ENCODE results near the gene RNU4-1. TPM values are rescaled to one million over a fixed set of nuclear protein-coding genes. Genes with fewer than 3 reads are reported as not detected.

Gene RNU4-1
- total RNA-seq, 2 experiments from 2014 or later = 1,409 to 2,335 TPM

DNA sequence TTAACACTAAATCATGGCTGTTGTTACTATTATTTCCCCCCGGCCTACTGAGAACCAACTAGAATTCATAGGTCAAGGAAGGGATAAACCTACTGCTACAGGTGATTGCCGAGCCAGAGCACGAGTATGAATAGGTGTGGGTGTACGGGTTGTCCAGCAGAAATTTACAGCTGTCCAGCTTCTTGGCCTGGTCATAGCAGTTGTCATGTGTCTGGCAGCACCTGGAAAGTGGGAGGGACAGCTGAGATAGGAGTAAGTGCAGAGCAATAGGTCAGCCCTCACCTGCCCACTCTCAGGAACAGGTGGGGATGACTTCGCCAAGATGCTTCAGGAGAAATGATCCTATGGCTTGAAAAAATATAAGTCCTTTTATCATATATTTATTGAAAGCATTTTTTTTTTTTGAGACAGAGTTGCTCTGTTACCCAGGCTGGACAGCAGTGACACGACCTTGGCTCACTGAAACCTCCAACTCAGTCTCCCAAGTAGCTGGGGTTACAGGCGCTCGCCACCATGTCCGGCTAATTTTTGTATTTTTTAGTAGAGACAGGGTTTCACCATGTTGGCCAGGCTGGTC is 31.9 kb upstream of the RNU4-1 start:
- ChIA-PET POLR2A (interaction anchor here (3.4 kb wide), 1 partner anchor 33 kb away, joined by 17 read pairs; the partner anchor contains the start of genes RNU4-1 and RNU4-2), CTCF (interaction anchor here (0.5 to 1.6 kb wide), 7 partner anchors 19 to 145 kb away, joined by 3 to 5 read pairs (median 3); no protein-coding TSS in a partner anchor)
- no peaks in the 10 kb centered on the region for H3K36me3 Mint-ChIP-seq (ENCODE audit: low read depth)
- ATAC-seq = no peak
- no peak overlapping the region for H3K4me3 Mint-ChIP-seq
- no peak overlapping the region for H3K27ac Mint-ChIP-seq
- DNase-seq = no peak
- H3K9me3 Mint-ChIP-seq (ENCODE audit: insufficient read depth) = no peaks in the 10 kb centered on the region
- no peaks in the 10 kb centered on the region for H3K27me3 Mint-ChIP-seq (ENCODE audit: low read depth)
- peaks cover 7% of the 10 kb centered on the region for H3K4me1 Mint-ChIP-seq (ENCODE audit: low read depth)

DNA sequence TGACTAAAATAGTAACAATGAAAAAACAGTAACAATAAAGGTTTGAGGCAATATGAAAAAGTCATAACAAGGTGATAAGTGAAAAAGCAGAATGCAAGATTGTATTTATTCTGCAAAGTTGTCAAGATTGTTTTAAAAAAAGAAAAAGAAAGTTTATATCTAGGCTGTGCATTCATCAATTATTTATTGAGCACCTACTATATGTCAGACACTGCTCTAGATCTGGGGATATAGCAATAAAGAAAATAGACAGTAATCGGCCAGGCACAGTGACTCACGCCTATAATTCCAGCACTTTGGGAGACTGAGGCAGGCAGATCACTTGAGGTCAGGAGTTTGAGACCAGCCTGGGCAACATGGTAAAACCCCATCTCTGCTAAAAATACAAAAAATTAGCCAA is 30.7 kb upstream of the RNU4-1 start:
- CTCF ChIA-PET = interaction anchor here (0.5 to 2.0 kb wide), 3 partner anchors 22 to 133 kb away, joined by 3 to 9 read pairs (median 3); partner anchors contain the start of gene SIRT4

DNA sequence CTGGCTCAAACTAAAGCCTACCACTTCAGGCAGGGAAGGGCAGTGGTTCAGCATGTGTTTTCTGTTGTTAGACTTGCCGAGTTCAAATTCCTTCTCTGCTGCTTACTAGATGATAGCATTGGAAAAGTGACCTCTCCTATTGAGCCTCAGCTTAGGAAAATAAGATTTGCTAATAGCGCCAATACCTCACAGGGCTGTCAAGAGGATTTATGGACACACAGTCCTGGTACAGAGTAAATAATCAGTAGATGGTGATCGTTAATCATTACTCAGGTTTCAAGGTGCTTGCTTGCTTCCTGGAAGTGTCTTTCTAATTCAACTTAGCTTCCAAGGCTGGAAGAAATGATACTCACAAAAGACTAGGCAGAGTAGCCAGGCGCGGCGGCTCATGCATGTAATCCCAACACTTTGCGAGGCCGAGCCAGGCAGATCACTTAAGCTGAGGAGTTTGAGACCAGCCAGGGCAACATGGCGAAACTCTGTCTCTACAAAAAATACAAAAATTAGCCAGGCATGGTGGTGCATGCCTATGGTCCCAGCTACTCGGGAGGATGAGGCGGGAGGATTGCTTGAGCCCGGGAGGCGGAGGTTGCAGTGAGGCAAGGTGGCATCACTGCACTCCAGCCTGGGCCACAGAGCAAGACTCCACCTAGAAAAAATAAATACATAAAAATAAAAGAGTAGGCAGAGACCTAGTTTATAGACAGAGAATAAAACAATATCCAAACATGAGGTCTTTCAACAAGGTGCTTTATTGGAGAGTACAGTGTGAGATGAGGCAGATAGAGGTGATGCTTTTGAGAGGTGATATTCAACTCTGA is 28.6 kb upstream of the RNU4-1 start:
- H3K9me3 Mint-ChIP-seq (ENCODE audit: insufficient read depth) = no peaks in the 10 kb centered on the region
- ChIA-PET POLR2A (interaction anchor here (1.3 to 3.4 kb wide), 2 partner anchors 29 to 30 kb away, joined by 5 to 17 read pairs; partner anchors contain the start of genes RNU4-1 and RNU4-2), CTCF (interaction anchor here (0.9 kb wide), 1 partner anchor 18 kb away, joined by 3 read pairs; no protein-coding TSS in a partner anchor)
- no peak overlapping the region for H3K27ac Mint-ChIP-seq
- H3K27me3 Mint-ChIP-seq (ENCODE audit: low read depth) = no peaks in the 10 kb centered on the region
- no peak for ATAC-seq
- H3K36me3 Mint-ChIP-seq (ENCODE audit: low read depth) = no peaks in the 10 kb centered on the region
- no peak overlapping the region for H3K4me3 Mint-ChIP-seq
- H3K4me1 Mint-ChIP-seq (ENCODE audit: low read depth) = peaks cover 20% of the 10 kb centered on the region
- DNase-seq = no peak

More for the DNA sequence above, 30.7 kb upstream of the RNU4-1 start:
- Mint-ChIP-seq H3K27ac (no peak overlapping the region), H3K4me1 (ENCODE audit: low read depth) (peaks cover 7% of the 10 kb centered on the region), H3K9me3 (ENCODE audit: insufficient read depth) (no peaks in the 10 kb centered on the region), H3K4me3 (no peak overlapping the region), H3K36me3 (ENCODE audit: low read depth) (no peaks in the 10 kb centered on the region), H3K27me3 (ENCODE audit: low read depth) (no peaks in the 10 kb centered on the region)
- no peak for DNase-seq
- POLR2A ChIA-PET = interaction anchor here (3.4 kb wide), 1 partner anchor 32 kb away, joined by 17 read pairs; the partner anchor contains the start of genes RNU4-1 and RNU4-2
- no peak for ATAC-seq

DNA sequence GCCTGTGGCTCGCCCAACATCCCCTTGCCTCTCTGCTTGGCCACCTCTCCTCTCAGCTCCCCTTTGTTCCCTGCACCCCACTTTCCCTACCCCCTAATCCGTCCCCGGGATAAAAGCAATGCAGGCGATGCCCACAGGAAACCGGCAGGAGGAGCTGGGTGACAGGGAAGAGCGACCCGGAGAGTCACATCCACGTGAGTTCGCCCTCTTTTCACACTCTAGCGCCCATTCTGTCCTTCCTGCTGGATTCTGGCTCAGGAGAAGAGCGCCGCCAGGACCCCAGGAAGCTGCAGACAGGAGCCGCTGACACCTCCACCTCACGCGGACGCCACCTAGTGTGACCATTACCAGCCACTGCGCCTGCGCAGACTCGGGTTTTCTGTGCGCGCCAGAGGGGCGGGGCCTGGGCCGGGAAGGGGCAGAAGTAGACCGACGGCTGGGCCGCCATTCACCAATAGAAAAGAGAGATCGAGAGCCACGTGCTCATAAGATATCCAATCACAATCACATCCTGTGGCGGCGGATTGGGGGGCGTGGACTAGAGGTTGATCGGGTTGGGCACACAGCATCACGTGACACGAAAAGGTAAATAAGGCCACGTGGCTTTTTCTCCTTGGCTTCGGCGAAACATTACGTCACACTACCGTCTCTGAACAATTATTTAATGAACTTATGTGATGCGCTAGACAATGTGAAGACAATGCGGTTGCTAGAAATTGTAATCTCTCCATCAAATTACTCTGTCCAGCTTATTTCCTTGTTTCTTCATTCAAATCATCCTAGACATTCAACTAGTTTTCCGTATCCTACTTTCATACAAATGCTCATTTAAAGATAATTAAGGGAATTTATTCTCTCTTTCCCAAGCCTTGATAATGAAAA is 24.4 kb upstream of the RNU4-1 start:
- no peaks in the 10 kb centered on the region for H3K9me3 Mint-ChIP-seq (ENCODE audit: insufficient read depth)
- no peaks in the 10 kb centered on the region for H3K27me3 Mint-ChIP-seq (ENCODE audit: low read depth)
- H3K4me3 Mint-ChIP-seq = peak overlapping the region; percentile 83
- H3K36me3 Mint-ChIP-seq (ENCODE audit: low read depth) = no peaks in the 10 kb centered on the region
- H3K4me1 Mint-ChIP-seq (ENCODE audit: low read depth) = peaks cover 13% of the 10 kb centered on the region
- POLR2A ChIA-PET = interaction anchor here (0.8 to 9.3 kb wide), 6 partner anchors 9 to 200 kb away, joined by 3 to 107 read pairs (median 6); partner anchors contain the start of genes RNU4-1, RNU4-2, RPLP0 and SIRT4
- ATAC-seq (peak; percentile 100), DNase-seq (peak; percentile 100)
- CTCF ChIA-PET = interaction anchor here (0.7 to 5.7 kb wide), 9 partner anchors 9 to 381 kb away, joined by 3 to 51 read pairs (median 4); partner anchors contain the start of genes PXN, RNU4-1, RNU4-2 and SIRT4
- H3K27ac Mint-ChIP-seq = peak overlapping the region; percentile 86

DNA sequence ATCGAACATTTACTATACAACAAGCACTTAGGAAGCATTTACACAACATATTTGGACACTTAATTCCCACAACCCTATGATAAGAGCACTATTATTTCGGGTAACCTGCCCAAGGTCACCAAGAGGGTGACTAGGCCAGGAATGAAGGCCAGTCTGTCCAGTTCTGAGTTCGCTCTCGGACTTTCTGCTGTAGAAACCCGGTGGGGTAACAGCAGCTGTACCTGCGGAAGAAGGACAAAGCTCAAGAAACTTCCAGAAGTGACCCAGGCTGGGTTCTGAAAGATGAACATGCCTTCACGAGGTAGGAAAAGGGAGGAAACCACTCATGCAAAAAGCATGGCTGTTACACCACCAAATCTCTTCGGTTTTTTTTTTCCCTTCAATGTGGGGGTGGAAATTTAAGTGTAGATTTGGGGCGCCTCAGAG is 23.8 kb upstream of the RNU4-1 start:
- no peaks in the 10 kb centered on the region for H3K9me3 Mint-ChIP-seq (ENCODE audit: insufficient read depth)
- ChIA-PET POLR2A (interaction anchor here (0.9 to 9.3 kb wide), 4 partner anchors 10 to 25 kb away, joined by 5 to 107 read pairs (median 6); partner anchors contain the start of genes RNU4-1, RNU4-2 and SIRT4), CTCF (interaction anchor here (0.7 to 5.7 kb wide), 8 partner anchors 10 to 382 kb away, joined by 3 to 51 read pairs (median 4); partner anchors contain the start of genes PXN, RNU4-1, RNU4-2 and SIRT4)
- peaks cover 13% of the 10 kb centered on the region for H3K4me1 Mint-ChIP-seq (ENCODE audit: low read depth)
- peak overlapping the region; percentile 83 for H3K4me3 Mint-ChIP-seq
- DNase-seq (no peak), ATAC-seq (no peak)
- no peaks in the 10 kb centered on the region for H3K27me3 Mint-ChIP-seq (ENCODE audit: low read depth)
- no peaks in the 10 kb centered on the region for H3K36me3 Mint-ChIP-seq (ENCODE audit: low read depth)
- H3K27ac Mint-ChIP-seq = peak overlapping the region; percentile 86

DNA sequence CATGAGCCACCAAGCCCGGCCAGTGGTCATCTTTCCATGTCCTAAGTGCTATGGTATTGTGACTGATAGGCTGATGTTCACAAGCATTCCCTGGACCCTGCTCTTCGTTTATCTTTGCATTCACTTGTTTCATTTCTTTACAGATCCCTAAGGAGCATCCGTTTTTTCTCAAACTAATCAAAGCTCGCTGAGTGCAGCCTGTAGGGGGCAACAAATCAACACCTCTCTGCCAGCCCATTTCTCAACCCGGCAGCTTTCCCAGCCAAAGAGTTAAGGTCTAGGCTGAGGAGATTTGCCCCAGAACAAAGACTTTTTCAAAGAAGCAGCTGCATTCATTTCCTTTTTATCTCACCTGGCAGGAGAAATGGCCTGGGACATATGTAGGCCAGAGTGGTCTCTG is 21.2 kb upstream of the RNU4-1 start:
- H3K27me3 Mint-ChIP-seq (ENCODE audit: low read depth) = no peaks in the 10 kb centered on the region
- ChIA-PET CTCF (interaction anchor here (0.8 to 5.7 kb wide), 2 partner anchors 11 to 86 kb away, joined by 3 to 51 read pairs; partner anchors contain the start of gene SIRT4), POLR2A (interaction anchor here (9.3 kb wide), 1 partner anchor 22 kb away, joined by 107 read pairs; the partner anchor contains the start of genes RNU4-1 and RNU4-2)
- no peak overlapping the region for H3K4me3 Mint-ChIP-seq
- H3K36me3 Mint-ChIP-seq (ENCODE audit: low read depth) = no peaks in the 10 kb centered on the region
- peaks cover 13% of the 10 kb centered on the region for H3K4me1 Mint-ChIP-seq (ENCODE audit: low read depth)
- no peak overlapping the region for H3K27ac Mint-ChIP-seq
- ATAC-seq = no peak
- H3K9me3 Mint-ChIP-seq (ENCODE audit: insufficient read depth) = no peaks in the 10 kb centered on the region
- DNase-seq = no peak

DNA sequence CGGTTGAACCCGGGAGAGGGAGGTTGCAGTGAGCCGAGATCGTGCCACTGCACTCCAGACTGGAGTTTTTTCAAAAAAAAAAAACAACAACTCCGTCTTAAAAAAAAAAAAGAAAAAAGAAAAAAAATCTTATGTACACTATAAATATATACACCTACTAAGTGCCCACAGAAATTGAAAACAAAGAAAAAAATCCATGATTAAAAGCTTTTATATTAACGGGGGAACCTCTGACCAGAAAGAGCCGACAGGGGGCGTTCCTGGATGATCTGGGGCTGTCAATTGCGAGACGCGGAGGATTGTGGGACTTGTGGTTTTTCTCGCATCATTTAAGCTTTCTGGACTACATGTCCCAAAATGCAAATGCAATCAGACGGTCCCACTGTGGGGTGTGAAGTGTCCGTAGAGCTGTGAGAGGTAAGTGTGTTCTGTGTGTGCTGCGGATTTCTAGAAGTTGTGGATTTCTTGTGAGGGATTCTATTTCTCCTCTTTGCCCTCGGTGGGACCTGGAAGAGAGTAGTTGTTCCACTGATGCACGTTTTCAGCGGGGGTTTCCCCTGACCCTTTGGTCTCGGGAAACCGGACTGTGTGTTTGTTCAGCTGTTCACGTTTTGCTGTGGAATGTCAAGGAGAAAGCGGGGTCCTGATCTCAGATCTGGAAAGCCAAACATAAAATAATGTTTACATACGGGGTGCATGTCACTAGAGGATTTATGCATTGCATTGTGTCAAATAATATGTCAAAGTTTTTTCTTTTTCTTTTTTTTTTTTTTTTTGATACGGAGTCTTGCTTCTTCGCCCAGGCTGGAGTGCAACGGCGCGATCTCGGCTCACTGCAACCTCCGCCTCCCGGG is 9.2 kb upstream of the RNU4-1 start, which contains the start of gene SIRT4:
TSS of gene SIRT4 (plus strand) at position 360 of the 854 bp plus-strand sequence. CDS start 1,241 bp downstream, outside the sequence.
- Mint-ChIP-seq H3K27ac (peak within 1 kb of the TSS; percentile 78), H3K27me3 (ENCODE audit: low read depth) (no peaks in the 10 kb centered on the region), H3K9me3 (ENCODE audit: insufficient read depth) (no peaks in the 10 kb centered on the region), H3K36me3 (ENCODE audit: low read depth) (peaks cover 1% of the 10 kb centered on the region), H3K4me3 (peak within 1 kb of the TSS; percentile 90), H3K4me1 (ENCODE audit: low read depth) (peaks cover 9% of the 10 kb centered on the region)
- POLR2A ChIA-PET = interaction anchor here (0.6 to 4.4 kb wide), 5 partner anchors 10 to 136 kb away, joined by 4 to 159 read pairs (median 5); partner anchors contain the start of genes COX6A1, RNU4-1, RNU4-2 and RPLP0
- CTCF ChIA-PET = interaction anchor here (0.6 to 3.9 kb wide), 28 partner anchors 8 to 384 kb away, joined by 3 to 54 read pairs (median 3); partner anchors contain the start of genes MLEC, PLA2G1B, RNU4-1 and RNU4-2
- peak; percentile 96 for DNase-seq
- peak; percentile 99 for ATAC-seq

DNA sequence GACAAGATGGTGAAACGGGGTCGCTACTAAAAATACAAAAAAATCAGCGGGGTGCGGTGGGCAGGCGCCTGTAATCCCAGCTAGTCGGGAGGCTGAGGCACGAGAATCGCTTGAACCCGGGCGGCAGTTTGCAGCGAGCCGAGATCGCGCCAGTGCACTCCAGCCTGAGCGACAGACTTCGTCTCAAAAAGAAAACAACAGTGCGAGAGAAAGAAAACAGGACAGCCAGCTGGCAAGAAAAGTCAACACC is 701 bp downstream of the RNU4-1 start:
- H3K4me3 Mint-ChIP-seq = no peak overlapping the region
- H3K9me3 Mint-ChIP-seq (ENCODE audit: insufficient read depth) = no peaks in the 10 kb centered on the region
- no peak for DNase-seq
- H3K27me3 Mint-ChIP-seq (ENCODE audit: low read depth) = no peaks in the 10 kb centered on the region
- CTCF ChIA-PET = interaction anchor here (1.4 to 6.6 kb wide), 8 partner anchors 10 to 176 kb away, joined by 3 to 89 read pairs (median 9); partner anchors contain the start of genes PXN, RPLP0 and SIRT4
- no peak overlapping the region for H3K27ac Mint-ChIP-seq
- POLR2A ChIA-PET = interaction anchor here (0.7 to 5.4 kb wide), 38 partner anchors 8 to 395 kb away, joined by 3 to 329 read pairs (median 13); partner anchors contain the start of genes BICDL1, COQ5, COX6A1 and MLEC
- H3K4me1 Mint-ChIP-seq (ENCODE audit: low read depth) = peaks cover 5% of the 10 kb centered on the region
- peak; percentile 17 for ATAC-seq
- H3K36me3 Mint-ChIP-seq (ENCODE audit: low read depth) = no peaks in the 10 kb centered on the region

DNA sequence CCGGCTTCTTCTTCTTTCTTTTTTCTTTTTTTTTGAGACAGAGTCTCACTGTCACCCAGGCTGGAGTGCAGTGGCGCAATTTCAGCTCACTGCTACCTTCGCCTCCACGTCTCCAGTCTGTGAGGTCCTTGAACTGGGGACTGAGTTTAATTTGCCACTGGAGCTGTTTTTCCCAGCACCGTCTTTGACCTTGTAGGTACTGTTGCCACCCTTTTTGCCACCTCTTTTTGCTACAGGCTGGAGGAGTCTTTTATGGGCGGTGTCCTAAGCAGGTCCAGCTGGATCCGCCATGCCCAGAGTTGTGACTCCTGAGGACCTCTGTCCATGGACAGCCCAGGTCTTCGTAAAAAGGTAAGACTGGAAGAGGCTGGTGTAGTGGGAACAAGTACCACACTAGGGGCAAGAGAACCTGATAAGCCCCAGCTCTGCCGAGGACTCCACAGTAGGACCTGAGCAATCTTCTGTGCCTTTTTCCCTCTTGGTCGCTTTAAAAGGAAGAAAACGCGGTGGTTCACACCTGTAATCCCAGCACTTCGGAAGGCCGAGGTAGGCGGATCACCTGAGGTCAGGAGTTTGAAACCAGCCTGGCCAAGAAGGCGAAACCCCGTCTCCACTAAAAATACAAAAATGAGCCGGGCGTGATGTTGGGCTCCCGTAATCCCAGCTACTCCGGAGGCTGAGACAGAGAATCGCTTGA is 2.3 kb downstream of the RNU4-1 start:
- Mint-ChIP-seq H3K36me3 (ENCODE audit: low read depth) (no peaks in the 10 kb centered on the region), H3K4me1 (ENCODE audit: low read depth) (peaks cover 5% of the 10 kb centered on the region), H3K4me3 (no peak overlapping the region), H3K9me3 (ENCODE audit: insufficient read depth) (no peaks in the 10 kb centered on the region), H3K27ac (peak overlapping the region; percentile 77), H3K27me3 (ENCODE audit: low read depth) (peaks cover 6% of the 10 kb centered on the region)
- ChIA-PET POLR2A (interaction anchor here (0.6 to 5.4 kb wide), 62 partner anchors 9 to 1737 kb away, joined by 3 to 329 read pairs (median 6); partner anchors contain the start of genes BICDL1, COX6A1, PLA2G1B and POP5), CTCF (interaction anchor here (0.8 to 6.6 kb wide), 9 partner anchors 11 to 90 kb away, joined by 3 to 89 read pairs (median 5); partner anchors contain the start of genes PXN, RPLP0 and SIRT4)
- DNase-seq (no peak), ATAC-seq (peak; percentile 17)

All from activated CD8-positive, alpha-beta T cell treated with anti-CD3 and anti-CD28 coated beads, Interleukin-2, amount 10 ng/mL, durations not matched to agents 7 days and 5 days (primary cell).